ENCODE results near the gene OCA2. TPM values are rescaled to one million over a fixed set of nuclear protein-coding genes. Genes with fewer than 3 reads are reported as not detected.

The OCA2 gene
- total RNA-seq, 2 experiments from 2014 or later = not detected

GRCh38 chr15:27757052-27757451 is 342.1 kb downstream of the OCA2 start:
- Histone ChIP-seq H4K20me1 (ENCODE audit: insufficient read depth, low read length) (no peaks in the 10 kb centered on the region), H3K9me2 (ENCODE audit: insufficient read depth, low read length) (no peaks in the 10 kb centered on the region), H3K79me2 (ENCODE audit: insufficient read depth, low read depth, low read length) (no peaks in the 10 kb centered on the region), H3K4me2 (ENCODE audit: low read length) (no peak overlapping the region), H3K4me1 (ENCODE audit: insufficient read depth, low read length, poor library complexity, severe bottlenecking) (no peaks in the 10 kb centered on the region), H2AFZ (ENCODE audit: low read length) (no peak overlapping the region), H3K27ac (ENCODE audit: low read depth, low read length, poor library complexity, severe bottlenecking) (no peak overlapping the region), H3K36me3 (ENCODE audit: insufficient read depth, low read length) (no peaks in the 10 kb centered on the region), H3K4me3 (ENCODE audit: low read depth, low read length, poor library complexity, severe bottlenecking) (no peak overlapping the region), H3K9me3 (ENCODE audit: low read length) (no peaks in the 10 kb centered on the region)
- DNase-seq (ENCODE audit: low spot score) = no peak
- TF ChIP-seq CTCF (conservative IDR thresholded peaks at IDR 0.05; ENCODE audit: low read length) (no peak), EZH2phosphoT487 (IDR thresholded peaks at IDR 0.05; ENCODE audit: borderline replicate concordance, low read depth, low read length) (no peak)
- CTCF ChIA-PET (ENCODE audit: unreplicated experiment) = no interaction called here
- intact Hi-C loops (cut with micrococcal nuclease; ENCODE audit: unreplicated experiment) = no loop called here
- POLR2A ChIA-PET = no interaction called here
- no TSS peak for BruUV-seq (replicated peaks)

- no TSS peak for BruUV-seq (replicated peaks)
- Histone ChIP-seq H4K20me1 (ENCODE audit: insufficient read depth, low read length) (no peaks in the 10 kb centered on the region), H3K4me1 (ENCODE audit: insufficient read depth, low read length, poor library complexity, severe bottlenecking) (no peaks in the 10 kb centered on the region), H3K27ac (ENCODE audit: low read depth, low read length, poor library complexity, severe bottlenecking) (no peak overlapping the region), H3K9me2 (ENCODE audit: insufficient read depth, low read length) (no peaks in the 10 kb centered on the region), H3K4me3 (ENCODE audit: low read depth, low read length, poor library complexity, severe bottlenecking) (no peak overlapping the region), H2AFZ (ENCODE audit: low read length) (no peak overlapping the region), H3K79me2 (ENCODE audit: insufficient read depth, low read depth, low read length) (no peaks in the 10 kb centered on the region), H3K4me2 (ENCODE audit: low read length) (no peak overlapping the region), H3K36me3 (ENCODE audit: insufficient read depth, low read length) (no peaks in the 10 kb centered on the region), H3K9me3 (ENCODE audit: low read length) (no peaks in the 10 kb centered on the region)
- no peak for TF ChIP-seq EZH2phosphoT487 (IDR thresholded peaks at IDR 0.05; ENCODE audit: borderline replicate concordance, low read depth, low read length)
- TF ChIP-seq CTCF (conservative IDR thresholded peaks at IDR 0.05; ENCODE audit: low read length) = no peak
- ChIA-PET CTCF (ENCODE audit: unreplicated experiment) (interaction anchor here (0.6 kb wide), 1 partner anchor 244 kb away, joined by 3 read pairs; no protein-coding TSS in a partner anchor), POLR2A (no interaction called here)
- DNase-seq (ENCODE audit: low spot score) = no peak
- intact Hi-C loops (cut with micrococcal nuclease; ENCODE audit: unreplicated experiment) = no loop called here
Observed at GRCh38 chr15:27752691-27753090, 346.4 kb downstream of the OCA2 start.

- Histone ChIP-seq H3K4me3 (ENCODE audit: low read depth, low read length, poor library complexity, severe bottlenecking) (no peak overlapping the region), H4K20me1 (ENCODE audit: insufficient read depth, low read length) (no peaks in the 10 kb centered on the region), H3K27ac (ENCODE audit: low read depth, low read length, poor library complexity, severe bottlenecking) (no peak overlapping the region), H3K4me2 (ENCODE audit: low read length) (no peak overlapping the region), H2AFZ (ENCODE audit: low read length) (no peak overlapping the region), H3K36me3 (ENCODE audit: insufficient read depth, low read length) (no peaks in the 10 kb centered on the region), H3K79me2 (ENCODE audit: insufficient read depth, low read depth, low read length) (no peaks in the 10 kb centered on the region), H3K4me1 (ENCODE audit: insufficient read depth, low read length, poor library complexity, severe bottlenecking) (no peaks in the 10 kb centered on the region), H3K9me2 (ENCODE audit: insufficient read depth, low read length) (no peaks in the 10 kb centered on the region), H3K9me3 (ENCODE audit: low read length) (no peaks in the 10 kb centered on the region)
- POLR2A ChIA-PET = no interaction called here
- no peak for DNase-seq (ENCODE audit: low spot score)
- CTCF ChIA-PET (ENCODE audit: unreplicated experiment) = no interaction called here
- intact Hi-C loops (cut with micrococcal nuclease; ENCODE audit: unreplicated experiment) = no loop called here
- BruUV-seq (replicated peaks) = no TSS peak
- TF ChIP-seq EZH2phosphoT487 (IDR thresholded peaks at IDR 0.05; ENCODE audit: borderline replicate concordance, low read depth, low read length) (no peak), CTCF (conservative IDR thresholded peaks at IDR 0.05; ENCODE audit: low read length) (no peak)
Observed at GRCh38 chr15:27747997-27748396, 351.1 kb downstream of the OCA2 start.
